Esophagus muscularis mucosa (tissue), 4 donors: ENCODE results near the gene OSBPL2.

Experiments
- CTCF ChIP-seq, 3 experiments: fragments of 200-600 bp in 2 of 3; fragments of 450-650 bp in 1 of 3; sonication (generic) in 2 of 3; IDR thresholded peaks; one replicate each; pipeline ENCODE4 v1.5.1; 2017 to 2019; ENCODE audit warnings: antibody characterized with exemption in 3 of 3, mild to moderate bottlenecking in 2 of 3, moderate library complexity in 1 of 3
- EP300 ChIP-seq: sonication (generic); formaldehyde crosslinking; IDR thresholded peaks from one replicate; pipeline ENCODE4 v1.6.1; 2017; ENCODE audit warnings: antibody characterized with exemption
- POLR2A ChIP-seq: fragments of 450-650 bp; IDR thresholded peaks from one replicate; pipeline ENCODE4 v1.6.1; 2017; ENCODE audit warnings: antibody characterized with exemption, moderate library complexity, mild to moderate bottlenecking, low read depth
- POLR2AphosphoS5 ChIP-seq, 2 donors: sonication (generic); formaldehyde crosslinking; IDR thresholded peaks; one replicate each; pipeline ENCODE4 v1.6.1; 2017; ENCODE audit warnings: antibody characterized with exemption in 2 of 2

GRCh38 chr20:62254021-62254724 is 15.9 kb downstream of the OSBPL2 start:
- TF ChIP-seq CTCF (IDR thresholded peaks at IDR 0.05) (no peak), POLR2A (no peak), POLR2AphosphoS5 (IDR thresholded peaks at IDR 0.05) (no peak), EP300 (no peak)
